GM21423 (cell line): ENCODE data around the gene KPNA5.

Experiments
- ATAC-seq: cut with Tn5 transposase; IDR thresholded peaks from one replicate; pipeline ENCODE4 v1.9.1; 2021; ENCODE audit warnings: mild to moderate bottlenecking, moderate library complexity; ENCODE audit not compliant: unreplicated experiment

KPNA5 gene

DNA sequence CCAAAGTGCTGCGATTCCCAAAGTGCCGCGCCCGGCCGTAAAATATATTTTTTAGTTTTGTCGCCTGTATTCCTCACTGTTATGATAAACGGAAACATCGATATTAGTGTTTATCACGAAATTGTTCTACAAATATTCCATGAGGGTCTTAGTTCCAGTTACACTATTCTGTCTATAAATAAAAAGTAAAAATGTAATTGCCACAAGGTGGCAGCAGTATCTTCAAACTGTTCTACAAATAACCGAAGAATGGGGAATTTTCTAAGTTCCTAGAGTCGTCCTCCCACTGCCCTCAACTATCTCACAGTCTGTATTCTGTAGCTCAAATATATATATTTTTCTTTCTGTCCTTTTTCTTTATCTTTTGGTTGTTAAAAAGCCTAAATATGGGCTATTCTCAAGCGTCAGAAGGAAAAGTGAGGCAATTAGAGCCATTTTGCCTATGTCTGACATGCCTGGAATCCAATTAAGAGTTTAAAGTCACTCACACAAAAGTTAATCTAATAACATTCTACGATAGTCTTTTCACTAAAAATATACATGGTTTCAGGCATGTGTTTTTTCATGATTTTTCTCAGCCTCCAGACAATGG, 98.7 kb downstream of the KPNA5 start:
- ATAC-seq: no peak

DNA sequence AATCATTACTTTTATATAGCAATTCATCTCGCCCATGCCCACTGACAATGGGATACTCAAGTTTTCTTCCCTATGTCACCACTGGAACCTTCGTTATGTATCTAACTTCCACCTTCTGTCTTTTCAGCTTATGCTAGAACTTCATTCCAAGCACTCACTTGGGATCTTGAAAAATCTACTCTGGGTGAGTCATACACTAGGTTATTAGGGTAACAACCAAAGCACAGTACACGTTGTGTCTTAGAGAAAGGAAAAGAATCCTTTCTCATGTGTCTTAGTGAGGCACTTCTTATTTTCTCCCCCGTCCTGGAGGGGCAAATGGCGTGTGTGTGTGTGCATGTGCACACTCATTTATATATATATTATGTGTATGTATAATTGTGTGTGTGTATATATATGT, 102.8 kb downstream of the KPNA5 start:
- ATAC-seq: no peak
